ENCODE measurements around the gene APBB2. TPM values are rescaled to one million over a fixed set of nuclear protein-coding genes. Genes with fewer than 3 reads are reported as not detected.

APBB2 gene
- total and polyA plus RNA-seq, 2 of the 8 experiments (the other 6 are each of a cell fraction or from before 2014, with no cell fraction given): 58.7 to 59.4 TPM

DNA sequence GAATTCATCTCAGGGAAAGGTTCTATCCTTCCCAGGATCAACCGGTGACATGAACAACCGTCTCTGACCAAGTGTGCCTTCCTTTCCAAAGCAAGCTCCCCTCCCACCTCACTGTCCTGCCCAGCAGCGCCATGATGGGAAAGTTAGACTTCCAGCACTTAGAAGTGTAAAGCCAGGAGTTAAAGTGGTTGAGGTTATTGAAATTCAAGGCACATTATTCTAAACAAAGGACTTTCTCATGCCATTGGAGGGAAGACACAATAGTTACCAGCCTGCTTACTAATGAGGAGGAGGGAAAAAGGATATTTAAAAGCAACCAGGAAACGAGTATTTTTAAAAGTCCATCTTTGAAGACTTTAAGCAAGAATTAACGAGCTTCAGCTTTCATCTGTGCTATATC, 367.8 kb downstream of the APBB2 start (continued):
- TF ChIP-seq, protein P1, sequence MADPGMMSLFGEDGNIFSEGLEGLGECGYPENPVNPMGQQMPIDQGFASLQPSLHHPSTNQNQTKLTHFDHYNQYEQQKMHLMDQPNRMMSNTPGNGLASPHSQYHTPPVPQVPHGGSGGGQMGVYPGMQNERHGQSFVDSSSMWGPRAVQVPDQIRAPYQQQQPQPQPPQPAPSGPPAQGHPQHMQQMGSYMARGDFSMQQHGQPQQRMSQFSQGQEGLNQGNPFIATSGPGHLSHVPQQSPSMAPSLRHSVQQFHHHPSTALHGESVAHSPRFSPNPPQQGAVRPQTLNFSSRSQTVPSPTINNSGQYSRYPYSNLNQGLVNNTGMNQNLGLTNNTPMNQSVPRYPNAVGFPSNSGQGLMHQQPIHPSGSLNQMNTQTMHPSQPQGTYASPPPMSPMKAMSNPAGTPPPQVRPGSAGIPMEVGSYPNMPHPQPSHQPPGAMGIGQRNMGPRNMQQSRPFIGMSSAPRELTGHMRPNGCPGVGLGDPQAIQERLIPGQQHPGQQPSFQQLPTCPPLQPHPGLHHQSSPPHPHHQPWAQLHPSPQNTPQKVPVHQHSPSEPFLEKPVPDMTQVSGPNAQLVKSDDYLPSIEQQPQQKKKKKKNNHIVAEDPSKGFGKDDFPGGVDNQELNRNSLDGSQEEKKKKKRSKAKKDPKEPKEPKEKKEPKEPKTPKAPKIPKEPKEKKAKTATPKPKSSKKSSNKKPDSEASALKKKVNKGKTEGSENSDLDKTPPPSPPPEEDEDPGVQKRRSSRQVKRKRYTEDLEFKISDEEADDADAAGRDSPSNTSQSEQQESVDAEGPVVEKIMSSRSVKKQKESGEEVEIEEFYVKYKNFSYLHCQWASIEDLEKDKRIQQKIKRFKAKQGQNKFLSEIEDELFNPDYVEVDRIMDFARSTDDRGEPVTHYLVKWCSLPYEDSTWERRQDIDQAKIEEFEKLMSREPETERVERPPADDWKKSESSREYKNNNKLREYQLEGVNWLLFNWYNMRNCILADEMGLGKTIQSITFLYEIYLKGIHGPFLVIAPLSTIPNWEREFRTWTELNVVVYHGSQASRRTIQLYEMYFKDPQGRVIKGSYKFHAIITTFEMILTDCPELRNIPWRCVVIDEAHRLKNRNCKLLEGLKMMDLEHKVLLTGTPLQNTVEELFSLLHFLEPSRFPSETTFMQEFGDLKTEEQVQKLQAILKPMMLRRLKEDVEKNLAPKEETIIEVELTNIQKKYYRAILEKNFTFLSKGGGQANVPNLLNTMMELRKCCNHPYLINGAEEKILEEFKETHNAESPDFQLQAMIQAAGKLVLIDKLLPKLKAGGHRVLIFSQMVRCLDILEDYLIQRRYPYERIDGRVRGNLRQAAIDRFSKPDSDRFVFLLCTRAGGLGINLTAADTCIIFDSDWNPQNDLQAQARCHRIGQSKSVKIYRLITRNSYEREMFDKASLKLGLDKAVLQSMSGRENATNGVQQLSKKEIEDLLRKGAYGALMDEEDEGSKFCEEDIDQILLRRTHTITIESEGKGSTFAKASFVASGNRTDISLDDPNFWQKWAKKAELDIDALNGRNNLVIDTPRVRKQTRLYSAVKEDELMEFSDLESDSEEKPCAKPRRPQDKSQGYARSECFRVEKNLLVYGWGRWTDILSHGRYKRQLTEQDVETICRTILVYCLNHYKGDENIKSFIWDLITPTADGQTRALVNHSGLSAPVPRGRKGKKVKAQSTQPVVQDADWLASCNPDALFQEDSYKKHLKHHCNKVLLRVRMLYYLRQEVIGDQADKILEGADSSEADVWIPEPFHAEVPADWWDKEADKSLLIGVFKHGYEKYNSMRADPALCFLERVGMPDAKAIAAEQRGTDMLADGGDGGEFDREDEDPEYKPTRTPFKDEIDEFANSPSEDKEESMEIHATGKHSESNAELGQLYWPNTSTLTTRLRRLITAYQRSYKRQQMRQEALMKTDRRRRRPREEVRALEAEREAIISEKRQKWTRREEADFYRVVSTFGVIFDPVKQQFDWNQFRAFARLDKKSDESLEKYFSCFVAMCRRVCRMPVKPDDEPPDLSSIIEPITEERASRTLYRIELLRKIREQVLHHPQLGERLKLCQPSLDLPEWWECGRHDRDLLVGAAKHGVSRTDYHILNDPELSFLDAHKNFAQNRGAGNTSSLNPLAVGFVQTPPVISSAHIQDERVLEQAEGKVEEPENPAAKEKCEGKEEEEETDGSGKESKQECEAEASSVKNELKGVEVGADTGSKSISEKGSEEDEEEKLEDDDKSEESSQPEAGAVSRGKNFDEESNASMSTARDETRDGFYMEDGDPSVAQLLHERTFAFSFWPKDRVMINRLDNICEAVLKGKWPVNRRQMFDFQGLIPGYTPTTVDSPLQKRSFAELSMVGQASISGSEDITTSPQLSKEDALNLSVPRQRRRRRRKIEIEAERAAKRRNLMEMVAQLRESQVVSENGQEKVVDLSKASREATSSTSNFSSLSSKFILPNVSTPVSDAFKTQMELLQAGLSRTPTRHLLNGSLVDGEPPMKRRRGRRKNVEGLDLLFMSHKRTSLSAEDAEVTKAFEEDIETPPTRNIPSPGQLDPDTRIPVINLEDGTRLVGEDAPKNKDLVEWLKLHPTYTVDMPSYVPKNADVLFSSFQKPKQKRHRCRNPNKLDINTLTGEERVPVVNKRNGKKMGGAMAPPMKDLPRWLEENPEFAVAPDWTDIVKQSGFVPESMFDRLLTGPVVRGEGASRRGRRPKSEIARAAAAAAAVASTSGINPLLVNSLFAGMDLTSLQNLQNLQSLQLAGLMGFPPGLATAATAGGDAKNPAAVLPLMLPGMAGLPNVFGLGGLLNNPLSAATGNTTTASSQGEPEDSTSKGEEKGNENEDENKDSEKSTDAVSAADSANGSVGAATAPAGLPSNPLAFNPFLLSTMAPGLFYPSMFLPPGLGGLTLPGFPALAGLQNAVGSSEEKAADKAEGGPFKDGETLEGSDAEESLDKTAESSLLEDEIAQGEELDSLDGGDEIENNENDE (IDR thresholded peaks at IDR 0.05; ENCODE audit: insufficient replicate concordance, low read length): no peak
- TF ChIP-seq, protein P2, sequence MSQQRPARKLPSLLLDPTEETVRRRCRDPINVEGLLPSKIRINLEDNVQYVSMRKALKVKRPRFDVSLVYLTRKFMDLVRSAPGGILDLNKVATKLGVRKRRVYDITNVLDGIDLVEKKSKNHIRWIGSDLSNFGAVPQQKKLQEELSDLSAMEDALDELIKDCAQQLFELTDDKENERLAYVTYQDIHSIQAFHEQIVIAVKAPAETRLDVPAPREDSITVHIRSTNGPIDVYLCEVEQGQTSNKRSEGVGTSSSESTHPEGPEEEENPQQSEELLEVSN (IDR thresholded peaks at IDR 0.05): no peak
- TF ChIP-seq, protein P3, sequence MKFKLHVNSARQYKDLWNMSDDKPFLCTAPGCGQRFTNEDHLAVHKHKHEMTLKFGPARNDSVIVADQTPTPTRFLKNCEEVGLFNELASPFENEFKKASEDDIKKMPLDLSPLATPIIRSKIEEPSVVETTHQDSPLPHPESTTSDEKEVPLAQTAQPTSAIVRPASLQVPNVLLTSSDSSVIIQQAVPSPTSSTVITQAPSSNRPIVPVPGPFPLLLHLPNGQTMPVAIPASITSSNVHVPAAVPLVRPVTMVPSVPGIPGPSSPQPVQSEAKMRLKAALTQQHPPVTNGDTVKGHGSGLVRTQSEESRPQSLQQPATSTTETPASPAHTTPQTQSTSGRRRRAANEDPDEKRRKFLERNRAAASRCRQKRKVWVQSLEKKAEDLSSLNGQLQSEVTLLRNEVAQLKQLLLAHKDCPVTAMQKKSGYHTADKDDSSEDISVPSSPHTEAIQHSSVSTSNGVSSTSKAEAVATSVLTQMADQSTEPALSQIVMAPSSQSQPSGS (IDR thresholded peaks at IDR 0.05; ENCODE audit: low read length): no peak
- no peak for TF ChIP-seq RAD21 (IDR thresholded peaks at IDR 0.05 in 1 of 2, conservative IDR thresholded peaks at IDR 0.05 in 1 of 2; ENCODE audit: low read depth in 2 of 2, low read length in 2 of 2)
- no peak for TF ChIP-seq POU5F1 (IDR thresholded peaks at IDR 0.05; ENCODE audit: low read depth, low read length)

All from H1 (cell line).